Astrocyte of the cerebellum (primary cell): ENCODE results near the gene ARHGAP1.

Source experiments
- DNase-seq: peaks from one replicate; pipeline ENCODE4 v3.0.0-alpha.2; 2011; ENCODE audit warnings: low read depth
- H3K4me3 ChIP-seq: 2 replicates; pipeline ENCODE4 v1.5.1; 2011; ENCODE audit warnings: mild to moderate bottlenecking, low read depth, low read length, moderate library complexity
- in situ Hi-C: cut with HindIII; loops from 2 replicates; pipeline ENCODE4 v1.10.0; 2017; ENCODE audit warnings: low sequenced_read_pairs
- TF ChIP-seq, protein P1 (sequence below): IDR thresholded peaks from 2 replicates; pipeline ENCODE4 v1.5.1; 2012; ENCODE audit warnings: low read length, low read depth, moderate library complexity, mild to moderate bottlenecking; ENCODE audit errors: missing control alignments

ARHGAP1 gene

DNA sequence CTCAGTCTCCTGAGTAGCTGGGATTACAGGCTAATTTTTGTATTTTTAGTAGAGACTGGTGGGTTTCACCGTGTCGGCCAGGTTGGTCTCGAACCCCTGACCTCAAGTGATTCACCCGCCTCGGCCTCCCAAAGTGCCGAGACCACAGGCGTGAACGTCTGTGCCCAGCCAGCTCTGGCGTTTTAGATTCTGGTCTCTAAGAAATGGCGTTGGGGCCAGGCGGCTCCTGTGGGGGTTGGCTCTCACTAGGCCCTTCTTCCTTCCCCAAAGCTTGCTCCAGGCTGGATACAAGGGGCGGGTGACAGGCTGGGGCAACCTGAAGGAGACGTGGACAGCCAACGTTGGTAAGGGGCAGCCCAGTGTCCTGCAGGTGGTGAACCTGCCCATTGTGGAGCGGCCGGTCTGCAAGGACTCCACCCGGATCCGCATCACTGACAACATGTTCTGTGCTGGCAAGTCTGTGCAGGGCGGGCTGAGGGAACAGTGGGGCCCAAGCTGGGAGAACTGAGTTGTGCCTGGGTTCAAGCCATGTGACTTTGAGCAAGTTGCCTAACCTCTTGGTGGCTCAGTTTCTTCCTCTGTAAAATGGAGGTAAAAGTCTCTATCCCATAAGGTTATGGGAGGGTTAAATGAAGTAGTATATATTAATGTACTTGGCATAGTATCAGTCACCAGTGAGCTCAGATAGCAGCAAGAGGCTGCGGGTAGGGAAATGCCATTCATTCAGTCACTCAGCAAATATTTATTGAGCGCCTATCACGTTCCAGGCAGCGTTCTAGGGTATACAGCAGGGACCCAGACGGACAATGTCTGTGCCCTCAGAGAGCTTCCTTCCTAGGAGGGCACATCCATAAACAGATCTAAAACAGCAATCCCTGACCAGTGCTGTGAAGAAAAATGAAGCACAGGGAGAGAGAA lies 28.9 kb upstream of the ARHGAP1 start:
- no peak for DNase-seq
- H3K4me3 ChIP-seq, result no peak overlapping the region
- TF ChIP-seq, protein P1, sequence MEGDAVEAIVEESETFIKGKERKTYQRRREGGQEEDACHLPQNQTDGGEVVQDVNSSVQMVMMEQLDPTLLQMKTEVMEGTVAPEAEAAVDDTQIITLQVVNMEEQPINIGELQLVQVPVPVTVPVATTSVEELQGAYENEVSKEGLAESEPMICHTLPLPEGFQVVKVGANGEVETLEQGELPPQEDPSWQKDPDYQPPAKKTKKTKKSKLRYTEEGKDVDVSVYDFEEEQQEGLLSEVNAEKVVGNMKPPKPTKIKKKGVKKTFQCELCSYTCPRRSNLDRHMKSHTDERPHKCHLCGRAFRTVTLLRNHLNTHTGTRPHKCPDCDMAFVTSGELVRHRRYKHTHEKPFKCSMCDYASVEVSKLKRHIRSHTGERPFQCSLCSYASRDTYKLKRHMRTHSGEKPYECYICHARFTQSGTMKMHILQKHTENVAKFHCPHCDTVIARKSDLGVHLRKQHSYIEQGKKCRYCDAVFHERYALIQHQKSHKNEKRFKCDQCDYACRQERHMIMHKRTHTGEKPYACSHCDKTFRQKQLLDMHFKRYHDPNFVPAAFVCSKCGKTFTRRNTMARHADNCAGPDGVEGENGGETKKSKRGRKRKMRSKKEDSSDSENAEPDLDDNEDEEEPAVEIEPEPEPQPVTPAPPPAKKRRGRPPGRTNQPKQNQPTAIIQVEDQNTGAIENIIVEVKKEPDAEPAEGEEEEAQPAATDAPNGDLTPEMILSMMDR, result no peak
- in situ Hi-C loops, result no loop called here

DNA sequence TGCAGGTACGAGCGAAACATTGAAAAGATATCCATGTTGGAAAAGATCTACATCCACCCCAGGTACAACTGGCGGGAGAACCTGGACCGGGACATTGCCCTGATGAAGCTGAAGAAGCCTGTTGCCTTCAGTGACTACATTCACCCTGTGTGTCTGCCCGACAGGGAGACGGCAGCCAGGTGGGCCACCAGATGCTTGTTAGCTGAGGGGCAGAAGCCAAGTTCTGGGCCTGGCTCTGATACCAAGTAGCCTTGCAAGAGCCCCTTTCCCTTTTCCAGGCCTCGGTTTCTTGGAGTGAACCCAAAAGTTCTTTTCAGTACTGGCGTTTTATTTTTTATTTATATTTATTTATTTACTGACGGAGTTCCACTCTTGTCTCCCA lies 28.2 kb upstream of the ARHGAP1 start:
- in situ Hi-C loops, result no loop called here
- TF ChIP-seq, protein P1, result no peak
- DNase-seq, result no peak

DNA sequence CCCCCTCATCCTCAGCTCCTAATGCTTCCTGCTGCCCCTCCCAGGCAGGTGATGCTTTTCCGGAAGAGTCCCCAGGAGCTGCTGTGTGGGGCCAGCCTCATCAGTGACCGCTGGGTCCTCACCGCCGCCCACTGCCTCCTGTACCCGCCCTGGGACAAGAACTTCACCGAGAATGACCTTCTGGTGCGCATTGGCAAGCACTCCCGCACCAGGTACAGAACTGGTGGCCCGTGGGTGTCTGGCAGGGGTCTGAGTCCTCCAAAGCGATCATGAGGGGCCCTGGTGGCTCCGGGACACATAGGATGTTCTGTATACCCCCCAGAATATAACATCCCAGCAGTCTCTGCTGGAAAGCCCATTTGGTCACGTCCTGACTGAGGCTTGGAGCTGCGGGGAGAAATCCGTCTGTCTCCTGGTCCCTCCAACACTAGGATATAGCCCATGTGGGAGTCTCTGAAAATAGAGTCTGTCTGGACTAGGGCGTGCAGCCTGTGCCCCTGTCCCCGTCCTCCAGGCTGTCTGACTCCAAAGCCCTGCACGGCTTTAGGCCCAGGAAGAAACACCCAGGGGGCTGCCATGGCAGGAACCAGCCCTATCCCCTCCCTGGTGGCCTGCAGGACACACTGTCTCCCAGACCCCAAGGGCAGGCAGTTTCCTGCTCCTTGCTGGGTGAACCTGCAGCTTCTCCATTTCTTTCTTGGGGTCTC lies 27.7 kb upstream of the ARHGAP1 start:
- in situ Hi-C loops, result no loop called here
- TF ChIP-seq, protein P1, result no peak

More for the DNA sequence above, 28.2 kb upstream of the ARHGAP1 start:
- H3K4me3 ChIP-seq, result no peak overlapping the region

DNA sequence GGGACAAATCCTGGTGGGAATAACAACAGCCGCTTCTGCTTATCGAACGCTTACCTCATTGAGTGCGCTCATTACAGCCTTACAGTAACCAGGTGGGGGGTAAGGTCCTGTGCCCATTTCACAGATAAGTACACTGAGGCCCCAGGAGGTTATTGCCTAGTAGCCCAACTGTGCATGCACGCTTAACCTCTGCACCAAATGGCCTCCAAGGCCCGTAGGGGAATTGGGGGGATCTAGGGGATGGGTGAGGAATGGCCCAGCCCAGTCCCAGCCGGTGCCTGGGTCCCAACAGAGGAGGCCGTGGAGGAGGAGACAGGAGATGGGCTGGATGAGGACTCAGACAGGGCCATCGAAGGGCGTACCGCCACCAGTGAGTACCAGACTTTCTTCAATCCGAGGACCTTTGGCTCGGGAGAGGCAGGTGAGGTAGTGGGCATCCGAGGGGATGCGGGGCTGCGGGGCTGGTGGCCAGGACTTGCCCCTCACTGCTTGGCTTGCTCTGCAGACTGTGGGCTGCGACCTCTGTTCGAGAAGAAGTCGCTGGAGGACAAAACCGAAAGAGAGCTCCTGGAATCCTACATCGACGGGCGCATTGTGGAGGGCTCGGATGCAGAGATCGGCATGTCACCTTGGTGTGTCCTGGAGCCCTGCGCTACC lies 25.9 kb upstream of the ARHGAP1 start:
- in situ Hi-C loops, result no loop called here
- TF ChIP-seq, protein P1, result no peak
- no peak overlapping the region for H3K4me3 ChIP-seq

More for the DNA sequence above, 27.7 kb upstream of the ARHGAP1 start:
- no peak for DNase-seq
- no peak overlapping the region for H3K4me3 ChIP-seq

DNA sequence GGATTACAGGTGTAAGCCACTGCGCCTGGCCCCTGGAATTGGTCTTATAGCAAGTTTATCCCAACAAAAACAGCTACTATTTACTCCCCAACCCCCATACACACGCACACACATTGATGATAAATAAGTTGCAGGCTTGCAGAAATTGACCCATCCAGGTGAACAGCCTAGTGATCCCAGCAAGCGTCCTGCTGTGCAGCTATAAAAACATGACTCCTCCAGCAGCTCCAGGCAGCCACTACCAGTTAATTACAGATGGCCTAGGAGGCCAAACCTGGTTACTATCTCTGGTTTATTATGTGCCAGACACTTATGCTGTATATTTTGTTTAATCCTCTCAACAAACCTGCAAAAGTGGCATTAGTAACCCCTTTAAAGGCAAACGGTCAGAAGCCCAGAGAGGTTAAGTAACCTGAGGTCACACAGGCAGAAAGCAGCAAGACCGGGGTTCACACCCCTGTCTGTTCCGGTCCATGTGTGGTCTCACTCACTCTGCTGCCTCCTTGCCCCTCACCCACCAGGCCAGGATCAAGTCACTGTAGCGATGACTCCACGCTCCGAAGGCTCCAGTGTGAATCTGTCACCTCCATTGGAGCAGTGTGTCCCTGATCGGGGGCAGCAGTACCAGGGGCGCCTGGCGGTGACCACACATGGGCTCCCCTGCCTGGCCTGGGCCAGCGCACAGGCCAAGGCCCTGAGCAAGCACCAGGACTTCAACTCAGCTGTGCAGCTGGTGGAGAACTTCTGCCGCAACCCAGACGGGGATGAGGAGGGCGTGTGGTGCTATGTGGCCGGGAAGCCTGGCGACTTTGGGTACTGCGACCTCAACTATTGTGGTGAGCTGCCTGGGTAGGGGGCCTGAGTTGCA lies 25.2 kb upstream of the ARHGAP1 start:
- in situ Hi-C loops, result no loop called here
- no peak overlapping the region for H3K4me3 ChIP-seq
- no peak for DNase-seq

More for the DNA sequence above, 25.9 kb upstream of the ARHGAP1 start:
- no peak for DNase-seq

More for the DNA sequence above, 25.2 kb upstream of the ARHGAP1 start:
- TF ChIP-seq, protein P1, result no peak
